ENCODE data around the gene SMC3. TPM values are rescaled to one million over a fixed set of nuclear protein-coding genes. Genes with fewer than 3 reads are reported as not detected.

SMC3 gene
- total RNA-seq, 1 donor from 2014 or later = 53.6 TPM

DNA sequence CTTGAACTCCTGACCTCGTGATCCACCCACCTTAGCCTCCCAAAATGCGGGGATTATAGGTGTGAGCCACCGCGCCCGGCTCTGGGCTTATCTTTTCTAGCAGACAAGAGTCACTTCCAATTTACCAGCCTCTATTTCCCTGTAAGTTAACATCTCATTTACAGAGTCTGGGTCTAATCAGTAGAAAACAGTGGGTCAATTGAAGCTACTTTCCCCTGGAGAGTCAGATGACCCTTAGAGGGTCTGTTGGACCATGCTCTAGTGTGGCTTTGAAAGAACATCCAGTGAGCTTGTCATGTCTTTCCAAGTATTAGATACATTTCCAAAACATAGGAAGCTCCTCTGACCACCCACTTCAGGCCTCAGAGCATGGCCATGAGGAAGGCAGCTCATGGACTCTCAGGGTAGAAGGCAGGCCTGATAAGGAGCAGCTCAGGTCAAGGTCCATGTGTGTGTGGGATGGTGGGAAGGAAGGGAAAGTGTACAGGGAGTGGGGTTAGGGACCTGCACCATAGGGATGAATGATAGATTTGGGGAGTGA lies 49.1 kb downstream of the SMC3 start:
- Mint-ChIP-seq H3K27me3 (ENCODE audit: unreplicated experiment) (peaks cover 5% of the 10 kb centered on the region), H3K27ac (ENCODE audit: unreplicated experiment) (no peak overlapping the region), H3K4me1 (ENCODE audit: low read depth, unreplicated experiment) (peaks cover 19% of the 10 kb centered on the region), H3K4me3 (ENCODE audit: unreplicated experiment) (no peak overlapping the region), H3K9me3 (ENCODE audit: unreplicated experiment) (peaks cover 6% of the 10 kb centered on the region), H3K36me3 (ENCODE audit: unreplicated experiment) (no peaks in the 10 kb centered on the region)
- TF ChIP-seq, protein P1, sequence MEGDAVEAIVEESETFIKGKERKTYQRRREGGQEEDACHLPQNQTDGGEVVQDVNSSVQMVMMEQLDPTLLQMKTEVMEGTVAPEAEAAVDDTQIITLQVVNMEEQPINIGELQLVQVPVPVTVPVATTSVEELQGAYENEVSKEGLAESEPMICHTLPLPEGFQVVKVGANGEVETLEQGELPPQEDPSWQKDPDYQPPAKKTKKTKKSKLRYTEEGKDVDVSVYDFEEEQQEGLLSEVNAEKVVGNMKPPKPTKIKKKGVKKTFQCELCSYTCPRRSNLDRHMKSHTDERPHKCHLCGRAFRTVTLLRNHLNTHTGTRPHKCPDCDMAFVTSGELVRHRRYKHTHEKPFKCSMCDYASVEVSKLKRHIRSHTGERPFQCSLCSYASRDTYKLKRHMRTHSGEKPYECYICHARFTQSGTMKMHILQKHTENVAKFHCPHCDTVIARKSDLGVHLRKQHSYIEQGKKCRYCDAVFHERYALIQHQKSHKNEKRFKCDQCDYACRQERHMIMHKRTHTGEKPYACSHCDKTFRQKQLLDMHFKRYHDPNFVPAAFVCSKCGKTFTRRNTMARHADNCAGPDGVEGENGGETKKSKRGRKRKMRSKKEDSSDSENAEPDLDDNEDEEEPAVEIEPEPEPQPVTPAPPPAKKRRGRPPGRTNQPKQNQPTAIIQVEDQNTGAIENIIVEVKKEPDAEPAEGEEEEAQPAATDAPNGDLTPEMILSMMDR (IDR thresholded peaks at IDR 0.05; ENCODE audit: partially characterized antibody, unreplicated experiment) = no peak
- DNase-seq = no peak

DNA sequence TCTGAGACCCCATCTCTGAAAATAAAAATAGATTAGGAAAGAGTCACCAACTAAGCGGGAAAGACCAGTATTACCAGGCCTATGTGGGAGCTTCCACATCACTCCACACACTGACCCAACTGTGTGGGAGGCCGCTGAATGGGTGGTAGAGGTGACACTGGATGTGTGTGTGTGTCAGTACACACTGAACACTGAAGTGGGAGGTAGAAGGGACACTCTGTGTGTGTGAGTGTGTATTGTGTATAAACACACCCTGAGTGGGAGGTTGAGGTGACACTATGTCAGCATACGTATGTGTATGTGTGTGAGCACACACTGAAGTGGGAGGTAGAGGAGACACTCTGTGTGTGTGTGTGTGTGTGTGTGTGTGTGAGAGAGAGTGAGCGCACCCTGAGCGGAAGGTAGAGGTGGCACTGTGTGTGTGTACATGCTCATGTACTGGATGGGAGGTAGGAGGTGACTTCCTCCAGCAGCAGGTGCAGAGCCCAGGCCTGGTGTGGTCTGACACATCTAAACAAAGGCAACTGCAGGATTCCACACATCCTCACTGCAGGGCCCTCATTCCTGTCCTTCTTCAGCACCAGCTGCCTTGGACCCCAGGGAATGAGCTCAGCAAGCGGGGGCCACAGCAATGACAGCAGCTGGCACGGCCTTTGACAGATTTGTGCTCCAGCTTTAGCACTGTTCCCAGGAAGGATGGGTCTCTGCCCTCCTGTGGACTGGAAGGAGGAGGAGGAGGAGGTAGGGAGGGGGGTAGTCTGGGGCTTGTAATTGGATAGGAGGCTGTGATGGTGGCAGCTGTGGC lies 50.1 kb downstream of the SMC3 start:
- DNase-seq = peak; percentile 38
- TF ChIP-seq, protein P1 (IDR thresholded peaks at IDR 0.05; ENCODE audit: partially characterized antibody, unreplicated experiment) = no peak
- Mint-ChIP-seq H3K27ac (ENCODE audit: unreplicated experiment) (peak overlapping the region; percentile 41), H3K4me3 (ENCODE audit: unreplicated experiment) (no peak overlapping the region), H3K9me3 (ENCODE audit: unreplicated experiment) (peaks cover 6% of the 10 kb centered on the region), H3K36me3 (ENCODE audit: unreplicated experiment) (no peaks in the 10 kb centered on the region), H3K27me3 (ENCODE audit: unreplicated experiment) (peaks cover 5% of the 10 kb centered on the region), H3K4me1 (ENCODE audit: low read depth, unreplicated experiment) (peaks cover 19% of the 10 kb centered on the region)

DNA sequence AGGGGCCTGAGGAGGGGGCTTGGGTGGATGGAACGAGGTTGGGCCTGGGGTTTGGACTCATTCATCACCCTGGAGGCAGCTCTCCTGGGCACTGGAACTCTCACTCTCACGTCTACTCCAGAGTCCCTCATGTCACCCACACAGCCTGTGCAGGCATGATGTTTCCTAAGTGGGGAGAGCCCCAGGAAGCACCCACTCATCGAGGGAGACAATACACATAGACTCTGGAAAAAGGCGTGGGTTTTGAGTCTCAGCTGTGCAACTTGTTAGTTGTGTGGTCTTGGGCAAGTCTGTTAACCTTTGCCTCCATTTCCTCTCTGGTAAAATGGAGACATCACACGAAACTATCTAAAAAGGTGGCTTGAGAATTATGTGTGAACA lies 50.7 kb downstream of the SMC3 start:
- H3K4me1 Mint-ChIP-seq (ENCODE audit: low read depth, unreplicated experiment) = peaks cover 19% of the 10 kb centered on the region
- no peak overlapping the region for H3K4me3 Mint-ChIP-seq (ENCODE audit: unreplicated experiment)
- H3K27ac Mint-ChIP-seq (ENCODE audit: unreplicated experiment) = peak overlapping the region; percentile 28
- H3K36me3 Mint-ChIP-seq (ENCODE audit: unreplicated experiment) = no peaks in the 10 kb centered on the region
- TF ChIP-seq, protein P1 (IDR thresholded peaks at IDR 0.05; ENCODE audit: partially characterized antibody, unreplicated experiment) = no peak
- peaks cover 5% of the 10 kb centered on the region for H3K27me3 Mint-ChIP-seq (ENCODE audit: unreplicated experiment)
- peaks cover 6% of the 10 kb centered on the region for H3K9me3 Mint-ChIP-seq (ENCODE audit: unreplicated experiment)
- no peak for DNase-seq

DNA sequence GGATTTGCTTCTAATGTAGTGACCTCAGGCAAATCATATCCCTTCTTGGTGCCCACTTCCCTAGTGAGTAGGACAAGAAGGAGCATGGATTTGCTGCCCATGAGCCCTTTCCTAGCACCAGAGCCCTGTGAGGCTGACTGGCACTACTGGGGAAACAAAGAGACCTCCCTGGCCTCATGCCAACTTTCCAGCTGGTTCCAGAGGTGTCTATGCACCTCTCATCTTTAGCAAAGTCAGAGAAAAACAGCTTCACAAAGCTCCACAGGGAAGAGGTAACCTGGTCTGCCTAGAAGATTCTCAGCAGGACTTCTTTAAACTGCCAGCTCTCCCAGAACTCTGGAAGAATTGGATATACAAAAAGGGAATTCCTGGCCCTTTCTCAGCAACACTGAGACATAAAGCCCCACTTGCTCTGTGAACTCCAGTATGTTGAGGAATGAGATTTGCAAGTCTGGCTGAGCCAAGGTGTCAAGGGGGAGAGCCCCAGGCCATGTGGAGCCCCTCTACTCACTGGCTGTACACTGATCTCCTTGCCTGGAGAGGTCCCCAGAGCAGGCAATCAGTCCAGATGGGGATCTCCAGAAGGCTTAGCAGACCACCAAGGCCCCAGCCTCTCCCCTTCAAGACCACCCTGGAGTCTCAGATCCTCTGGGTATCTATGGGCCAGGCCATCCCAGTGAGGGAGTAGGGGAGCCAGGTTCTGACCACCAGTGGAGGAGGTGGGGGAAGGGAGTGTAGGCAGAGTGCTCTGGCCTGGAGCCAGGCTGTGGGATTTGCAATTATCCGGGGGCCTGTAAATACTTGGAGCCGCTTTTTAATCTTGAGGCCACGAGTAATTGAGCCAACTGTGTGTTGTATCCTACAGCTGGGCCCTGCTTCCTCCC lies 52.3 kb downstream of the SMC3 start:
- H3K4me1 Mint-ChIP-seq (ENCODE audit: low read depth, unreplicated experiment) = peaks cover 16% of the 10 kb centered on the region
- no peaks in the 10 kb centered on the region for H3K36me3 Mint-ChIP-seq (ENCODE audit: unreplicated experiment)
- H3K4me3 Mint-ChIP-seq (ENCODE audit: unreplicated experiment) = no peak overlapping the region
- peaks cover 5% of the 10 kb centered on the region for H3K27me3 Mint-ChIP-seq (ENCODE audit: unreplicated experiment)
- no peak overlapping the region for H3K27ac Mint-ChIP-seq (ENCODE audit: unreplicated experiment)
- TF ChIP-seq, protein P1 (IDR thresholded peaks at IDR 0.05; ENCODE audit: partially characterized antibody, unreplicated experiment) = no peak
- H3K9me3 Mint-ChIP-seq (ENCODE audit: unreplicated experiment) = peaks cover 6% of the 10 kb centered on the region
- no peak for DNase-seq
